ENCODE data around the gene RGS6.

Gene RGS6

GRCh38 chr14:72169521-72169920 is 237.3 kb downstream of the RGS6 start:
- DNase-seq = no peak

GRCh38 chr14:72172049-72172448 is 239.8 kb downstream of the RGS6 start:
- no peak for DNase-seq

- no peak for DNase-seq
These were observed 240.4 kb downstream of the RGS6 start for GRCh38 chr14:72172597-72172996.

- DNase-seq = no peak
These were observed 240.9 kb downstream of the RGS6 start for GRCh38 chr14:72173038-72173720.

GRCh38 chr14:72177251-72177650 is 245.0 kb downstream of the RGS6 start:
- DNase-seq = no peak

GRCh38 chr14:72178517-72178916 is 246.3 kb downstream of the RGS6 start:
- no peak for DNase-seq

- DNase-seq = no peak
These were observed 250.6 kb downstream of the RGS6 start for GRCh38 chr14:72182708-72183432.

GRCh38 chr14:72183631-72184030 is 251.4 kb downstream of the RGS6 start:
- no peak for DNase-seq

- DNase-seq = no peak
These were observed 254.3 kb downstream of the RGS6 start for GRCh38 chr14:72186523-72186922.

- DNase-seq = no peak
These were observed 264.2 kb downstream of the RGS6 start for GRCh38 chr14:72196237-72197015.

GRCh38 chr14:72201645-72202044 is 269.4 kb downstream of the RGS6 start:
- DNase-seq = no peak

- no peak for DNase-seq
These were observed 281.2 kb downstream of the RGS6 start for GRCh38 chr14:72213424-72213823.

GRCh38 chr14:72215080-72215479 is 282.9 kb downstream of the RGS6 start:
- no peak for DNase-seq

- no peak for DNase-seq
These were observed 284.9 kb downstream of the RGS6 start for GRCh38 chr14:72217135-72217534.

GRCh38 chr14:72222046-72222445 is 289.8 kb downstream of the RGS6 start:
- no peak for DNase-seq

GRCh38 chr14:72236629-72237028 is 304.4 kb downstream of the RGS6 start:
- DNase-seq = no peak

GRCh38 chr14:72237722-72238666 is 305.8 kb downstream of the RGS6 start:
- no peak for DNase-seq

- DNase-seq = no peak
These were observed 311.4 kb downstream of the RGS6 start for GRCh38 chr14:72243309-72244293.

GRCh38 chr14:72247896-72248465 is 315.8 kb downstream of the RGS6 start:
- DNase-seq = no peak

GRCh38 chr14:72253503-72253902 is 321.3 kb downstream of the RGS6 start:
- DNase-seq = no peak
